Suprapubic skin (tissue), 3 donors: ENCODE data around the gene VPS41.

Source experiments
- CTCF ChIP-seq, 2 donors: fragments of 200-600 bp in 1 of 2; fragments of 450-650 bp in 1 of 2; sonication (generic) in 1 of 2; IDR thresholded peaks; one replicate each; pipeline ENCODE4 v1.5.1; 2016 to 2019; ENCODE audit warnings: antibody characterized with exemption in 2 of 2, mild to moderate bottlenecking in 1 of 2, moderate library complexity in 1 of 2
- POLR2A ChIP-seq, 2 donors: fragments of 450-650 bp; IDR thresholded peaks; one replicate each; pipeline ENCODE4 v1.6.1; 2017; ENCODE audit warnings: antibody characterized with exemption in 2 of 2, mild to moderate bottlenecking in 2 of 2, moderate library complexity in 2 of 2

- TF ChIP-seq CTCF (IDR thresholded peaks at IDR 0.05): no peak
- no peak for TF ChIP-seq POLR2A (IDR thresholded peaks at IDR 0.05)
Observed at GRCh38 chr7:38840736-38841460, 68.1 kb downstream of the VPS41 start.
